COLO668 (cell line): ENCODE measurements around the gene ALPK3.

Experiments used
- DNase-seq: peaks from one replicate; lab custom pipeline; 2025; ENCODE audit not compliant: unreplicated experiment; lab: John Stamatoyannopoulos, UW

Gene ALPK3

DNA sequence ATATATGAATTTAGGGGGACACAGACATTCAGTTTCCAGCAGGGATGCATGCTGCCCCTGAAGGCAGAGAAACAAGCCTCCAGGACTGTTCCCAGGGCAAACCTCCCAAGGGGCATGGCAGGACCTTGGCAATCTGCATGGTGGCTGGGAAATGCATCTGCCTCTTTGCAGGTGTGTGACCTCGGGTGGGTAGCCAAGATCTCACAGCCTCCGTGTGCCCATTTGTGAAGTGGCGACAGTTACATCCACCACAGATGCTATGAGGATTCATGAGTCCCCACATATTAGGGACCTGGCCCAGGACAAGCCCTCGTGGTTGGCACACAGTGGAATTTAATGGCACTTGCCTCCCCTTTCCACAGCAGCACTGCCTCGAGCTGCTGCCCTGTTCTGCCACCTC is 97.2 kb downstream of the ALPK3 start:
- no peak for DNase-seq

DNA sequence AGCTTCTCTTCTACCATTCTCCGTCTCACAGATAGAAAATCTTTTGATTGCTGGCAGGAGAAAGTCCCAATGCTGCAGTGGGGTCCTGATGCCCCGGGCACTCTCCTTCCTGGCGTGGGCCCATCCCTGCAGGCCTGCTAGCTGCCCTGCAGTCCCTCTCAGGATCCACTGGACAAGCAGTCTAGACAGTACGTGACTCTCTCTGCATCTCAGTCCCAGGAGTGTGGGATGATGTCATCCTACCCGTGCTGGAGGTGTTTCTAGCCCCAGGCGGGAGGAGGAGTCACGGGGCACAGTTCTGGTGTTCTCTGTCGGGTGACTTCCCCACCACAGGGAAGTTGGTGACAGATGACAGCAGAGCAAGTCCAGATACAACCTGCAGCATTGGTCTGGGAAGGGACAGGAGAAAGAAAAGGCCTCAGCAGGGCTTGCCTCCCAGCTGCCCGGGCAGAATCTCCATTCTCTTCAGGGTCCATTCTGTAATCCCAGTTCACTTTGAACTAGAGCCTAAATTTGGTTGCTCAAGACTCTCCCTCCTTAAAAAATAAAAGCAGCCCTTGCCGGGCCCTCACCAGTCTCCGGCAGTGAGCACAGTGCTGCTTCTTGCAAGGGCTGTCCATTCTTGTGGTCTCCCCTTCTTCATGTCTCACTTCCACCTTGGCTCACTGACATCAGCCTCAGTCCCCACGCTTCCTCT is 97.9 kb downstream of the ALPK3 start:
- DNase-seq = peak; percentile 93

DNA sequence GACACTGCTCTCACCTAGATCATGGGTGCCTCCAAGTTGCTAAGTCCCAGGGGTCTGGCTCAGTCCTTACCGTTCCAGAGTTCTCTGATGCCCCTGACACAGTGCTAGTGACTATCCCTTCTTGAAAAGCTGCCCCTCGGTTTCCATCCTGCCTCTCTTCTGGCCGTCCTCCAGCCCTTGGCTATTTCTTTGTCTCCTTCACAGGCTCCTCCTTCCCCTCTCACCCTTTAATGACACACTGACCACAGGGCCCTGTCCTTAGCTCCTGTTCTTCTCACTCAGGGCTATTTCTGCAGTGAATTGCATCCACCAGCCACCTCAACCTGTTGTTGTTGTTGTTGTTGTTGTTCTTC is 98.4 kb downstream of the ALPK3 start:
- DNase-seq = no peak

DNA sequence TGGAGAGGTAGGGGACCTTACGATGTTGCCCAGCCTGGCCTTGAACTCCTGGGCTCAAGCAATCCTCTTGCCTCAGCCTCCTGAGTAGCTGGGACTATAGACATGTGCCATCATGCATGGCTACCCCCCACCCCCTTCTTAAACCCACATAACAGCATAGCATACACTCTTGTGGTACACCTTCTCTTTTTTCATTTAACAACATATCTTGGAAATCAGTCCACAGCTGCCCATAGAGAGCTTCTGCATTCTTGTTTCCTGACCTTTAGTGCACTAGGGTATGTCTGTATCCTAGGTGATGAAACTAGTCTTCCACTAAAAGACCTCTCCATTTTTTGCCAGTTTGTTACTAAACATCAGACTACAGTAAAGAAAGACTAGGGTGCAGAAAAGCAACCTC is 100.3 kb downstream of the ALPK3 start:
- DNase-seq = no peak

DNA sequence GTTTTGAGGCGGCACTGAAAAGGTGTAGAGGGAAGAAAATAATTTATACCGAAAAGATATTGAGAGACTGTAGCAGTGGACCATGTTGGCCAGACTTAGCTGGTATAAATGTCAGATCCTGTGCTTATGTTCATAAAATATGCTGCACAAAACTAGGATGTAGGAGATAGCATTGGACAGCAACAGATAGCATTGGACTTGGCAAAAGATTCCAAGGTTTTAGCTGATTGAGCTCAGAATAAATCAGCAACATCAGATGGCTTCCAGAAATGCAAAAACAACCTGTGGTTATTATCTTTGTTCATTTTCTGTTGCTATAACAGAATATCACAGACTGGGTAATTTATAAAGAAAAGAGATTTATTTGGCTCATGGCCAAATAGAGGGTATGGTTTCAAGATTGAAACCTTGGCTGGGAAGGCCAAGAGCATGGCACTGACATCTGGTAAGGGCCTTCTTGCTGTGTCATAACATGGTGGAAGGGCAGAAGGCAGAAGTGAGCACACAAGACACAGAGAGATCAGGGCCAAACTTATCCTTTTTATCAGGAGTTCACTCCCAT is 102.0 kb downstream of the ALPK3 start:
- DNase-seq = no peak

DNA sequence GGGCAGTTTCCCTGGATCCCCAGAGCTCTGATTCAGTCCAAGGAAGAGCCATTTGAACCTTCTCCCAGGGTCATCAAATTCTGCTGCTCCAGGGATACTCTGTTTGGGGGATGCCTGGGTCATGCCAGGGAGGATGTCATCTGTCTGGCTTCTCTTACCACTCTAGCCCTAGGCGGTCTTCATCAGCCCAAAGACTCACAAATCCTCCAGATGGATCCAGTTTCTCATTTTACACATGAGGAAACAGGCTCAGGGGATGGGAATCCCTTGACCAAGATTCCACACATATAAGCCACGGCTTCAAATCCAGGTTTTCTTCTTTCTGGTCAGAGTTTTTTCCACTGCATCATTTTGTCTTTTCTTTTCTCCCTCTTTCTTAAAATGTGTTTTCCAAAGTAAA is 104.0 kb downstream of the ALPK3 start:
- DNase-seq = no peak

DNA sequence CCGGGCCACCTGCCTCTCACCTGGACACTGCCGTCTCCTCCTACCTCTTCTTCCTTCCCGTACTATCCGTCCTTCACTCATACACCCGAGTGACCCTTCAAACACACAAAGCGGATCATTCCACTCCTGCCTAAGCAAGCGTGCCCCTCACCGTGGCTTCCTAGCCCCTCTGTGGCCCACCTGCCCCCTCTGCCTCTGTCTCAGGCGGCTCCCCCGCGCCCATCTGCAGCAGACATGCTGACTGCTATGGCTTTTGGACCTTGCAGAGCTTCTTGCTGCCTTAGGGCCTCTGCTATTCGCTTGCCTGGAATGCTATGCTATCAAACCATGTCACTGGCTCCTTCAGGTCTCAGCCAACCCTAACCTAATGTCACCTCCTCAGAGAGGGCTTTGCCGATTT is 105.4 kb downstream of the ALPK3 start:
- DNase-seq = no peak
